Measurements from ENCODE around the gene ING2.

GRCh38 chr4:183546376-183546775 lies 41.5 kb downstream of the ING2 start:
- TF ChIP-seq CTCF (IDR thresholded peaks at IDR 0.05) (no peak), POLR2A (IDR thresholded peaks at IDR 0.05) (no peak), POLR2AphosphoS5 (IDR thresholded peaks at IDR 0.05) (no peak)

All from breast epithelium (tissue), 3 donors.